ENCODE measurements around the gene HSD17B7. TPM values are rescaled to one million over a fixed set of nuclear protein-coding genes. Genes with fewer than 3 reads are reported as not detected.

The HSD17B7 gene
- total RNA-seq, 1 experiment from 2014 or later, result 25.0 TPM

GRCh38 chr1:162840250-162840839 is 49.8 kb downstream of the HSD17B7 start:
- TF ChIP-seq IRF1 (CRISPR knock-in tag; IDR thresholded peaks at IDR 0.05) (no peak), ATF6 (CRISPR knock-in tag; IDR thresholded peaks at IDR 0.05) (no peak), NR3C1 (CRISPR knock-in tag; conservative IDR thresholded peaks at IDR 0.05; ENCODE audit: low read depth) (no peak), FOXK1 (CRISPR knock-in tag; IDR thresholded peaks at IDR 0.05) (no peak), RELA (CRISPR knock-in tag; IDR thresholded peaks at IDR 0.05; ENCODE audit: borderline replicate concordance) (no peak), ZSCAN18 (CRISPR knock-in tag; IDR thresholded peaks at IDR 0.05) (no peak), ETV6 (CRISPR knock-in tag; IDR thresholded peaks at IDR 0.05) (no peak), OVOL2 (CRISPR knock-in tag; IDR thresholded peaks at IDR 0.05; ENCODE audit: borderline replicate concordance) (no peak), USF2 (CRISPR knock-in tag; IDR thresholded peaks at IDR 0.05) (no peak), SP1 (CRISPR knock-in tag; conservative IDR thresholded peaks at IDR 0.05) (no peak), ELF4 (CRISPR knock-in tag; IDR thresholded peaks at IDR 0.05; ENCODE audit: low read depth) (no peak), ZNF532 (CRISPR knock-in tag; IDR thresholded peaks at IDR 0.05; ENCODE audit: borderline replicate concordance) (no peak), CREM (CRISPR knock-in tag; IDR thresholded peaks at IDR 0.05) (no peak), ZNF425 (CRISPR knock-in tag; conservative IDR thresholded peaks at IDR 0.05) (no peak), CBFB (CRISPR knock-in tag; IDR thresholded peaks at IDR 0.05; ENCODE audit: low read depth) (no peak), ESRRA (CRISPR knock-in tag; IDR thresholded peaks at IDR 0.05; ENCODE audit: borderline replicate concordance) (no peak), SMAD4 (CRISPR knock-in tag; IDR thresholded peaks at IDR 0.05) (no peak), ATF1 (CRISPR knock-in tag; IDR thresholded peaks at IDR 0.05) (no peak), SMAD3 (CRISPR knock-in tag; IDR thresholded peaks at IDR 0.05; ENCODE audit: borderline replicate concordance) (no peak)
- Mint-ChIP-seq H3K9me3 (peaks cover 22% of the 10 kb centered on the region), H3K4me3 (no peak overlapping the region), H3K36me3 (peaks cover 15% of the 10 kb centered on the region), H3K27me3 (ENCODE audit: low read depth) (no peaks in the 10 kb centered on the region), H3K4me1 (no peaks in the 10 kb centered on the region), H3K27ac (no peak overlapping the region)
- DNase-seq (ENCODE audit: low spot score), result no peak
- POLR2A ChIA-PET, result no interaction called here
- CTCF ChIA-PET, result interaction anchor here (1.6 kb wide), 2 partner anchors 9 to 14 kb away, joined by 3 to 5 read pairs; no protein-coding TSS in a partner anchor
- ATAC-seq, result peak; percentile 67

Data from WTC11 (cell line).